ENCODE measurements around the gene MCEE.

MCEE gene

DNA sequence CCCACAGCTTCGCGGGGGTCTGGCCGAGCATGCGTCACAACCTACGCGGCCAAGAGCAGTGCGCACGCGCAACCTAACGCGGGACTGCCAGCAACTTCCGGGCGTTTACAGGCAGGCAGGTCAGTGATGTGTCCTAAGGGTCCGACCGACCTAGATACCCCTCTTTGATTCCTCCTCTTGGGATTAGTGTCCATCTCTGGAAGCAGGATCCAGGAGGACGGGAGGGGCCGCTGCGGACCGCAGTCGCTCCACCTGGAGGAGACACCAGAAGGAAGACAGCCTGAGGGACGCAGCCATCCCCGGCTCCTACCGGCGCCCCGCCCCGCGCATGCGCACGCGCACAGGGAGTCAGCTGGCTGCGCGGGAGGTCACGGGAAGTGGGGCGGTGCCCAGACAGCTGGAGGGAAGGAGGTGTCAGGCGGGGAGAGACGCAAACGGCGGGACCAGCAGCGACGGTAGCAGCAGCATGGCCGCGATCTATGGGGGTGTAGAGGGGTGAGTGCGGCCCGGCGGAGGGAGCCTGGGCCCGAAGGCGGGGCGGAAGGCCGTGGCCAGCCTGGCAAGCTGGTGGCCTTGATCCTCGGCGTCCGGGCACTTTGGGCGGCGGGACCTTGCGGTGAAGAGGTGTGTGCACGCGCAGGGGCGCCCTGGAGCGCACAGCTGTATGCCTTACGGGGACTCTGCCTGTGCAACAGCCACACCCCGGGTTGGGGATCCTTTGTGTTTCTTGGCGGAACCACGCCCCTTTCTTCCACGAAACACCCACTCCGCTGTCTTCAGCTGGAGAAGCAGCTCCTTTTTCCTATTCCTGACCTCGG is 61.6 kb downstream of the MCEE start, which contains the start of gene NAGK:
Gene NAGK (plus strand): TSS at position 431 of the 818 bp plus-strand sequence. CDS start 36 bp downstream, at position 467.
- H3K4me3 ChIP-seq (ENCODE audit: control insufficient read depth, low read depth, low read length) = peak within 1 kb of the TSS; percentile 90
- TF ChIP-seq, protein P1, sequence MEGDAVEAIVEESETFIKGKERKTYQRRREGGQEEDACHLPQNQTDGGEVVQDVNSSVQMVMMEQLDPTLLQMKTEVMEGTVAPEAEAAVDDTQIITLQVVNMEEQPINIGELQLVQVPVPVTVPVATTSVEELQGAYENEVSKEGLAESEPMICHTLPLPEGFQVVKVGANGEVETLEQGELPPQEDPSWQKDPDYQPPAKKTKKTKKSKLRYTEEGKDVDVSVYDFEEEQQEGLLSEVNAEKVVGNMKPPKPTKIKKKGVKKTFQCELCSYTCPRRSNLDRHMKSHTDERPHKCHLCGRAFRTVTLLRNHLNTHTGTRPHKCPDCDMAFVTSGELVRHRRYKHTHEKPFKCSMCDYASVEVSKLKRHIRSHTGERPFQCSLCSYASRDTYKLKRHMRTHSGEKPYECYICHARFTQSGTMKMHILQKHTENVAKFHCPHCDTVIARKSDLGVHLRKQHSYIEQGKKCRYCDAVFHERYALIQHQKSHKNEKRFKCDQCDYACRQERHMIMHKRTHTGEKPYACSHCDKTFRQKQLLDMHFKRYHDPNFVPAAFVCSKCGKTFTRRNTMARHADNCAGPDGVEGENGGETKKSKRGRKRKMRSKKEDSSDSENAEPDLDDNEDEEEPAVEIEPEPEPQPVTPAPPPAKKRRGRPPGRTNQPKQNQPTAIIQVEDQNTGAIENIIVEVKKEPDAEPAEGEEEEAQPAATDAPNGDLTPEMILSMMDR (conservative IDR thresholded peaks at IDR 0.05; ENCODE audit: control insufficient read depth, insufficient read depth, low read depth, low read length) = no peak
- DNase-seq (ENCODE audit: low read depth) = peak; percentile 94

DNA sequence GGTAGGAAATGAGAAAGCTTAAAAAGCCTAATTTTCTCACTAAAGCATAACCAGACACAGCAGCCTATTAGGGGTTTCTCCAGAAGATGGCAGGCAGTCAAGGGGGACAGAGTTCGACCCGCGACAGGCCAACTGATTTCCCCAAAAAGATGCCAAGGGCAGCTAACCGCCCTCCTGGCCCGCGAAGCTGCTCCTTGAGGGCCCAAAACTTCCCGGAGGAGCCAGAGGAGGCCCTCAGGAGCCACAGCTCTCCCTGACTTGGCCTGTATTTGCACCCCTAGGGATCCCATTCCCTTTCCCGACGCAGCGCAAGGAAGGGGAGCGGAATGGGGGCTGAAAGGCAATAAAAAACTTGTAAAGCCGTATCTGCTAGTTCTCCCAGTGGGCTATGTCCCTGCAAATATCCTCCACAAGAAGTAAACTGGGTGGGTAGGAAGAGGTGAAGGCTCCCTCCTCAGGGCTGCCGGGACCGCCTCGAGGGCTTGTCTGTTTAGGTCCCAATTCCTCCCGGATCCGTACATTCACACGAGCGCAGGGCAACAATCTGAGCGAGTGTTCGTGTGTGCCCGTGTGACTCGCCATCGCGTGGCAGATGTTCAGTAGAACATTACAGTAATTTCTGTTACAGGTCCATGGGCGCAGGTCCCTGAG is 62.3 kb downstream of the MCEE start:
- TF ChIP-seq, protein P1 (conservative IDR thresholded peaks at IDR 0.05; ENCODE audit: control insufficient read depth, insufficient read depth, low read depth, low read length) = no peak
- DNase-seq (ENCODE audit: low read depth) = peak; percentile 22

DNA sequence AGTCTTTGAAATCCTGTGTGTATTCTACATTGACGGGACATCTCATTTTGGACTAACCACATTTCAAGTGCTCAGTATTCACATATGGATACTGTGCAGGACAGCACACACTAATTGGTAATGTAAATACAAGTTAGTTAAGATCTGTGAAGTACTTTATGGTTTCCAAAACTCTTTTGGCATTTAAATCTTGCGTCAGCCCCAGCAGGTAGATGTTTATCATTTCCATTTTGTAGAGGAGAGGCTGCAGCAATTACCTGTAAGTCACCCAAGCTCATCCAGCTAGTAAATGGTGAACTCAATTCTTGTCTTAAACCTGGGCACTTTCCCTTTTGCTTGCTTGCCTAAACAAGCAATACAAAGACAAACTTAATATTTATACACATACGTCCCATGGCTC is 63.2 kb downstream of the MCEE start:
- H3K4me3 ChIP-seq (ENCODE audit: control insufficient read depth, low read depth, low read length) = no peak overlapping the region
- TF ChIP-seq, protein P1 (conservative IDR thresholded peaks at IDR 0.05; ENCODE audit: control insufficient read depth, insufficient read depth, low read depth, low read length) = no peak
- DNase-seq (ENCODE audit: low read depth) = no peak

More for the DNA sequence above, 62.3 kb downstream of the MCEE start:
- peak overlapping the region; percentile 90 for H3K4me3 ChIP-seq (ENCODE audit: control insufficient read depth, low read depth, low read length)

DNA sequence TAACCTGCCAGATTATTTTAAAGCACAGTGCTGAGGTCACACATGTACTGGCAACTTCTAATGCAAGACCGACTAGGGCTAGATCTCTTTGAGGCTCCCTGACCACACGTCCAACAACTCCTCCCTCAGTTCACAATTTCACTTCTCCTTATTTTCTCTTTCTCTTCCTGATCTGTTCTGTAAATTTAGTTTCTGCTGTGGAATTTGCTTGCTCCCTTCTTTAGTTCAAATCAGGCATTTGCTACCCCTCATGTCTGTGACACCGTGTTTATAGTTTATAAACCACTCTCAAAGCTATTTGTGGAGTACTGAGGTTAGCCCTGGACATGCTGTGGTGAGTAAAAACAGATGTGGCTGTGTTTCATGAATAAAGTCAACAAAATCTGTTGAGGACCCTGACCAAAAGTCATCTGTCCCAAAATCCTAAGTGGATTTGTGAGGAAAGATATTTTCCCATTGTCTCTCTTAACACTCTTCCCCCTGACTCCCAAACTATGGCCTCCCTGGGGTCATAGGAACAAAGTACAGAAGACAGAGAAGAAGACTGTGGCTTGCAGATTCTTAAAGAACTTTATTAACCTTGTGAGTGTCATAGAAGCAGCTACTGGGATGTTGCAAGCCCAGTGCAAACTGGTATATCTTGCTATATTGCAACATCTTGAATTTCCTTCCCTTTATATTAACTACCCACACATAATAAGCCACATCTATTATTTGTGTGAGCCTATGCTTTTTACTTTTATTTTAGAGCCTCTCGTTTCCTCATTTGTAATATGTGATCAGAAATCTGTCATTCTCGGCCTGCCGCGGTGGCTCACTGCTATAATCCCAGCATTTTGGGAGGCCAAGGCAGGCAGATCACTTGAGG is 65.0 kb downstream of the MCEE start:
- TF ChIP-seq, protein P1 (conservative IDR thresholded peaks at IDR 0.05; ENCODE audit: control insufficient read depth, insufficient read depth, low read depth, low read length) = no peak
- peak; percentile 31 for DNase-seq (ENCODE audit: low read depth)
- H3K4me3 ChIP-seq (ENCODE audit: control insufficient read depth, low read depth, low read length) = no peak overlapping the region

DNA sequence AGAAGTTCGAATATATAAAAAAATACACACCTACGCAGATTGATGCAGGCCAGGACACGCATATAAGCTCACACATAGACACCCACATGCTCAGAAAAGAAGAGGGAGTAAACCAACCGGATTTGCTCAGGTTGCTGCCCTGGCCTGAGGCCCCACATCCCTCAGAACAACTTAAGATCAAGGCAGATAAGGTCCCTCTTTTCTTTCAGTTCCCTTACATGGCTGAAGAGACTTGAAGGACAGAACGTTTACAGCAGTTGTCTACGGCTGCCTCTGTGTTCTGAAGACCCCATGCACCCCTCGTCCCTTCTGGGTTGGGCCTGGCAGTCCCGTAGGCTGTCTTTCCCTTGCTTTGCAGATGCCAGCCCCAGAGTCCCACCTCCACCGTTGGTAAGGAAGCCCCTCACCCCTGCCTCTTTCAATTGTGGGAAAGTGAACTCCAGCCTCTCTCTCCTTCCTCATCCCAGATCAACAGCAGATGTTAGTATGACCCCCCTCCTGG is 65.9 kb downstream of the MCEE start:
- no peak for DNase-seq (ENCODE audit: low read depth)
- TF ChIP-seq, protein P1 (conservative IDR thresholded peaks at IDR 0.05; ENCODE audit: control insufficient read depth, insufficient read depth, low read depth, low read length) = no peak
- no peak overlapping the region for H3K4me3 ChIP-seq (ENCODE audit: control insufficient read depth, low read depth, low read length)

DNA sequence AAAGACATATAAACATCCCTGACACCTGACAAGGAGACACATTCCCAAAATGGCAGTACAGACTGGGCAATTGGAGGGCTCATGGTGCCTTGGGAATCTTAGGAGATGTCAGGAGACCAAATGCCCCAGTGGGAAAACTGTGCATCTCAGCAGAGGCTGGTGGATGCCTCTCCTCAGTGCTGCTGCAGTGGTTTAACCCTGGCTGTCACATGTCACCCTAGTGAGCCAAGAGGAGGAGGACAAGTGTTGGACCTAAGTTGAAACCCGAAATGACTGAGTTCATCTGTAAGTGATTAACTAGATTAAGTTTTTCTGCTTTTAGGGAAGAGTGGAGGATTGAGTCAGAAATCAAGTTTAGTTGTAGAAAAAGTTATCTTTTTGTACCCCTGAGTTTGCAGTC is 66.8 kb downstream of the MCEE start:
- no peak for DNase-seq (ENCODE audit: low read depth)
- no peak overlapping the region for H3K4me3 ChIP-seq (ENCODE audit: control insufficient read depth, low read depth, low read length)
- TF ChIP-seq, protein P1 (conservative IDR thresholded peaks at IDR 0.05; ENCODE audit: control insufficient read depth, insufficient read depth, low read depth, low read length) = no peak
